ENCODE data around the gene KCNH1. TPM values are rescaled to one million over a fixed set of nuclear protein-coding genes. Genes with fewer than 3 reads are reported as not detected.

The KCNH1 gene
- total RNA-seq, 1 experiment from 2014 or later, result 0.17 TPM

DNA sequence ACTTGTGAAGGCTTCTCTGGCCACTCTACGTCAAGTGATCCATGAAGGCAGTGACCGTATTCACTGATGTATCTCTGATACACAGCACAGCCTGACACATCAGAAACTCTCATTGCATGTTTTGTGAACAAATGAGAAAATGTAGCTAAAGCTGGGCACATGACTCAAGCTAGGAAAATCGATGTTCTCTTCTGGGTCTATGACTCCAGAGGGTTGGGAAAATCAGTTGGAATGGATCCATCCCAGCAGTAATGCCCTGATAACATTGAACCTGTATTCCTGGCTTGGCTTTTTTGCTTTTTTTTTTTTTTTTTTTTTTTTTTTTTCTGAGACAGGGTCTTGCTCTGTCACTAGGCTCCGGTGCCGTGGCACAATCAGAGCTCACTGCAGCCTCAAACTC is 395.7 kb downstream of the KCNH1 start:
- no peak overlapping the region for H3K27ac Mint-ChIP-seq
- peaks cover 12% of the 10 kb centered on the region for H3K4me1 Mint-ChIP-seq
- CTCF ChIA-PET, result interaction anchor here (0.6 to 0.9 kb wide), 3 partner anchors 60 to 397 kb away, joined by 3 read pairs; no protein-coding TSS in a partner anchor

DNA sequence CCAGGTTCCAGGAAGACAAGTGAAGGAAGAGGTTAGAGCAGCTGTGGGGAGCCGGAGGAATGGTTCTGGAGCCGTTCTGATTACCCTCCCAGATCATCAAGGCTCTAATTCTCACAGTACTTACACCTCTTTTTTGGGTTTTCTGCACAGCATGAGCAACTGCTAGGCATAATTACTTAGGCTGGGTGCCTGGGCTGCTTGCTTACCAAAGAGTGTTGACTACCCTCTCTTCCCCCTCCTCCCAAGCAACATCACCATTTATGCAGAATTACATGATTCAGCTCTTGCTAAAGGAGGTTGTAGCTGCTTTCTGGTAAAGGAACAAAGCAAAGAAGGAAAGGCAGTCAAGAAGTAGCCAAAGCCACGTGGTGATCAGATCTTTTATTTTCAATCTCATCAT is 397.2 kb downstream of the KCNH1 start:
- Mint-ChIP-seq H3K9me3 (no peaks in the 10 kb centered on the region), H3K4me3 (no peak overlapping the region), H3K4me1 (peaks cover 10% of the 10 kb centered on the region), H3K36me3 (no peaks in the 10 kb centered on the region), H3K27ac (no peak overlapping the region), H3K27me3 (ENCODE audit: low read depth) (peaks cover 4% of the 10 kb centered on the region)
- DNase-seq (ENCODE audit: low spot score) (no peak), ATAC-seq (no peak)
- TF ChIP-seq, protein P1, sequence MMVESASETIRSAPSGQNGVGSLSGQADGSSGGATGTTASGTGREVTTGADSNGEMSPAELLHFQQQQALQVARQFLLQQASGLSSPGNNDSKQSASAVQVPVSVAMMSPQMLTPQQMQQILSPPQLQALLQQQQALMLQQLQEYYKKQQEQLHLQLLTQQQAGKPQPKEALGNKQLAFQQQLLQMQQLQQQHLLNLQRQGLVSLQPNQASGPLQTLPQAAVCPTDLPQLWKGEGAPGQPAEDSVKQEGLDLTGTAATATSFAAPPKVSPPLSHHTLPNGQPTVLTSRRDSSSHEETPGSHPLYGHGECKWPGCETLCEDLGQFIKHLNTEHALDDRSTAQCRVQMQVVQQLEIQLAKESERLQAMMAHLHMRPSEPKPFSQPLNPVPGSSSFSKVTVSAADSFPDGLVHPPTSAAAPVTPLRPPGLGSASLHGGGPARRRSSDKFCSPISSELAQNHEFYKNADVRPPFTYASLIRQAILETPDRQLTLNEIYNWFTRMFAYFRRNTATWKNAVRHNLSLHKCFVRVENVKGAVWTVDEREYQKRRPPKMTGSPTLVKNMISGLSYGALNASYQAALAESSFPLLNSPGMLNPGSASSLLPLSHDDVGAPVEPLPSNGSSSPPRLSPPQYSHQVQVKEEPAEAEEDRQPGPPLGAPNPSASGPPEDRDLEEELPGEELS (CRISPR knock-in tag; IDR thresholded peaks at IDR 0.05), result no peak
- no peak for TF ChIP-seq ESRRA (CRISPR knock-in tag; IDR thresholded peaks at IDR 0.05; ENCODE audit: borderline replicate concordance)
- TF ChIP-seq, protein P2, sequence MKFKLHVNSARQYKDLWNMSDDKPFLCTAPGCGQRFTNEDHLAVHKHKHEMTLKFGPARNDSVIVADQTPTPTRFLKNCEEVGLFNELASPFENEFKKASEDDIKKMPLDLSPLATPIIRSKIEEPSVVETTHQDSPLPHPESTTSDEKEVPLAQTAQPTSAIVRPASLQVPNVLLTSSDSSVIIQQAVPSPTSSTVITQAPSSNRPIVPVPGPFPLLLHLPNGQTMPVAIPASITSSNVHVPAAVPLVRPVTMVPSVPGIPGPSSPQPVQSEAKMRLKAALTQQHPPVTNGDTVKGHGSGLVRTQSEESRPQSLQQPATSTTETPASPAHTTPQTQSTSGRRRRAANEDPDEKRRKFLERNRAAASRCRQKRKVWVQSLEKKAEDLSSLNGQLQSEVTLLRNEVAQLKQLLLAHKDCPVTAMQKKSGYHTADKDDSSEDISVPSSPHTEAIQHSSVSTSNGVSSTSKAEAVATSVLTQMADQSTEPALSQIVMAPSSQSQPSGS (CRISPR knock-in tag; IDR thresholded peaks at IDR 0.05; ENCODE audit: borderline replicate concordance, low read depth), result no peak
- TF ChIP-seq ZNF121 (CRISPR knock-in tag; IDR thresholded peaks at IDR 0.05), result no peak
- TF ChIP-seq SMAD4 (CRISPR knock-in tag; IDR thresholded peaks at IDR 0.05), result no peak
- TF ChIP-seq ZNF396 (CRISPR knock-in tag; IDR thresholded peaks at IDR 0.05; ENCODE audit: borderline replicate concordance), result no peak
- TF ChIP-seq NFE2L1 (CRISPR knock-in tag; IDR thresholded peaks at IDR 0.05), result no peak
- no peak for TF ChIP-seq TCF7 (CRISPR knock-in tag; IDR thresholded peaks at IDR 0.05; ENCODE audit: low read depth)
- TF ChIP-seq FOXP1 (CRISPR knock-in tag; IDR thresholded peaks at IDR 0.05; ENCODE audit: borderline replicate concordance), result no peak
- no peak for TF ChIP-seq KAT7 (CRISPR knock-in tag; IDR thresholded peaks at IDR 0.05; ENCODE audit: borderline replicate concordance)
- TF ChIP-seq HMGA2 (CRISPR knock-in tag; IDR thresholded peaks at IDR 0.05), result no peak
- TF ChIP-seq ZBTB21 (CRISPR knock-in tag; IDR thresholded peaks at IDR 0.05; ENCODE audit: borderline replicate concordance), result no peak
- TF ChIP-seq, protein P3, sequence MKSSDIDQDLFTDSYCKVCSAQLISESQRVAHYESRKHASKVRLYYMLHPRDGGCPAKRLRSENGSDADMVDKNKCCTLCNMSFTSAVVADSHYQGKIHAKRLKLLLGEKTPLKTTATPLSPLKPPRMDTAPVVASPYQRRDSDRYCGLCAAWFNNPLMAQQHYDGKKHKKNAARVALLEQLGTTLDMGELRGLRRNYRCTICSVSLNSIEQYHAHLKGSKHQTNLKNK (CRISPR knock-in tag; IDR thresholded peaks at IDR 0.05), result no peak
- no peak for TF ChIP-seq SP1 (CRISPR knock-in tag; conservative IDR thresholded peaks at IDR 0.05)
- POLR2A ChIA-PET, result no interaction called here
- CTCF ChIA-PET, result no interaction called here

More for the DNA sequence above, 395.7 kb downstream of the KCNH1 start:
- no peak for TF ChIP-seq JAZF1 (CRISPR knock-in tag; IDR thresholded peaks at IDR 0.05)
- TF ChIP-seq ZNF263 (CRISPR knock-in tag; IDR thresholded peaks at IDR 0.05; ENCODE audit: low read depth), result no peak
- TF ChIP-seq, protein P4, sequence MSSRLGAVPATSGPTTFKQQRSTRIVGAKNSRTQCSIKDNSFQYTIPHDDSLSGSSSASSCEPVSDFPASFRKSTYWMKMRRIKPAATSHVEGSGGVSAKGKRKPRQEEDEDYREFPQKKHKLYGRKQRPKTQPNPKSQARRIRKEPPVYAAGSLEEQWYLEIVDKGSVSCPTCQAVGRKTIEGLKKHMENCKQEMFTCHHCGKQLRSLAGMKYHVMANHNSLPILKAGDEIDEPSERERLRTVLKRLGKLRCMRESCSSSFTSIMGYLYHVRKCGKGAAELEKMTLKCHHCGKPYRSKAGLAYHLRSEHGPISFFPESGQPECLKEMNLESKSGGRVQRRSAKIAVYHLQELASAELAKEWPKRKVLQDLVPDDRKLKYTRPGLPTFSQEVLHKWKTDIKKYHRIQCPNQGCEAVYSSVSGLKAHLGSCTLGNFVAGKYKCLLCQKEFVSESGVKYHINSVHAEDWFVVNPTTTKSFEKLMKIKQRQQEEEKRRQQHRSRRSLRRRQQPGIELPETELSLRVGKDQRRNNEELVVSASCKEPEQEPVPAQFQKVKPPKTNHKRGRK (CRISPR knock-in tag; IDR thresholded peaks at IDR 0.05; ENCODE audit: borderline replicate concordance), result no peak
- no peak for TF ChIP-seq ZNF416 (CRISPR knock-in tag; IDR thresholded peaks at IDR 0.05)
- TF ChIP-seq HMGA2 (CRISPR knock-in tag; IDR thresholded peaks at IDR 0.05), result no peak
- no peak for TF ChIP-seq SOX15 (CRISPR knock-in tag; IDR thresholded peaks at IDR 0.05)
- TF ChIP-seq, protein P5, sequence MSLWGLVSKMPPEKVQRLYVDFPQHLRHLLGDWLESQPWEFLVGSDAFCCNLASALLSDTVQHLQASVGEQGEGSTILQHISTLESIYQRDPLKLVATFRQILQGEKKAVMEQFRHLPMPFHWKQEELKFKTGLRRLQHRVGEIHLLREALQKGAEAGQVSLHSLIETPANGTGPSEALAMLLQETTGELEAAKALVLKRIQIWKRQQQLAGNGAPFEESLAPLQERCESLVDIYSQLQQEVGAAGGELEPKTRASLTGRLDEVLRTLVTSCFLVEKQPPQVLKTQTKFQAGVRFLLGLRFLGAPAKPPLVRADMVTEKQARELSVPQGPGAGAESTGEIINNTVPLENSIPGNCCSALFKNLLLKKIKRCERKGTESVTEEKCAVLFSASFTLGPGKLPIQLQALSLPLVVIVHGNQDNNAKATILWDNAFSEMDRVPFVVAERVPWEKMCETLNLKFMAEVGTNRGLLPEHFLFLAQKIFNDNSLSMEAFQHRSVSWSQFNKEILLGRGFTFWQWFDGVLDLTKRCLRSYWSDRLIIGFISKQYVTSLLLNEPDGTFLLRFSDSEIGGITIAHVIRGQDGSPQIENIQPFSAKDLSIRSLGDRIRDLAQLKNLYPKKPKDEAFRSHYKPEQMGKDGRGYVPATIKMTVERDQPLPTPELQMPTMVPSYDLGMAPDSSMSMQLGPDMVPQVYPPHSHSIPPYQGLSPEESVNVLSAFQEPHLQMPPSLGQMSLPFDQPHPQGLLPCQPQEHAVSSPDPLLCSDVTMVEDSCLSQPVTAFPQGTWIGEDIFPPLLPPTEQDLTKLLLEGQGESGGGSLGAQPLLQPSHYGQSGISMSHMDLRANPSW (CRISPR knock-in tag; conservative IDR thresholded peaks at IDR 0.05; ENCODE audit: low read depth), result no peak
- TF ChIP-seq NFYB (CRISPR knock-in tag; conservative IDR thresholded peaks at IDR 0.05; ENCODE audit: low read depth), result no peak
- no peak for TF ChIP-seq ZNF121 (CRISPR knock-in tag; IDR thresholded peaks at IDR 0.05)
- no peak for TF ChIP-seq ZNF138 (CRISPR knock-in tag; conservative IDR thresholded peaks at IDR 0.05)
- no peak for TF ChIP-seq GRHL2 (CRISPR knock-in tag; IDR thresholded peaks at IDR 0.05; ENCODE audit: insufficient replicate concordance, severe bottlenecking)
- TF ChIP-seq ZNF232 (CRISPR knock-in tag; IDR thresholded peaks at IDR 0.05), result no peak
- TF ChIP-seq NR2C2 (CRISPR knock-in tag; IDR thresholded peaks at IDR 0.05), result no peak
- no peak for DNase-seq (ENCODE audit: low spot score)
- POLR2A ChIA-PET, result interaction anchor here (0.6 to 0.7 kb wide), 2 partner anchors 24 to 1023 kb away, joined by 5 to 8 read pairs; no protein-coding TSS in a partner anchor
- Mint-ChIP-seq H3K36me3 (no peaks in the 10 kb centered on the region), H3K4me3 (no peak overlapping the region), H3K9me3 (no peaks in the 10 kb centered on the region), H3K27me3 (ENCODE audit: low read depth) (peaks cover 4% of the 10 kb centered on the region)
- no peak for ATAC-seq
